SH-SY5Y (cell line): ENCODE data around the gene WNK2.

ENCODE experiments used
- GATA2 ChIP-seq: IDR thresholded peaks from 2 replicates; pipeline ENCODE4 v1.6.1; 2011; ENCODE audit warnings: mild to moderate bottlenecking, low read depth, low read length
- GATA3 ChIP-seq: IDR thresholded peaks from 2 replicates; pipeline ENCODE4 v1.6.1; 2011; ENCODE audit warnings: low read depth, mild to moderate bottlenecking, low read length, moderate library complexity

GRCh38 chr9:93190656-93191353 lies 6.9 kb downstream of the WNK2 start:
- TF ChIP-seq GATA2: no peak
- no peak for TF ChIP-seq GATA3
